MCF 10A (cell line): ENCODE measurements around the gene ROR1. TPM values are rescaled to one million over a fixed set of nuclear protein-coding genes. Genes with fewer than 3 reads are reported as not detected.

Experiments used
- BruUV-seq: library from RNA; stranded (reverse); fragments of 400-500 nt; replicated peaks from 2 replicates; lab custom pipeline; 2021; lab: Mats Ljungman, UMichigan
- CTCF ChIA-PET: fragments of 300-600 bp; sonication (Branson Sonifier 250); formaldehyde crosslinking; extraction: SDS; loops from one replicate; lab custom pipeline; 2021; ENCODE audit warnings: antibody characterized with exemption, inconsistent platforms; lab: Yijun Ruan, JAX
- POLR2A ChIA-PET: fragments of 300-600, 350-650 bp; sonication (Branson Sonifier 250); formaldehyde crosslinking; extraction: SDS; loops from one replicate; lab custom pipeline; 2020; ENCODE audit warnings: antibody characterized with exemption, inconsistent platforms; lab: Yijun Ruan, JAX
- DNase-seq: peaks from one replicate; pipeline ENCODE4 v3.0.0-alpha.2; 2018; ENCODE audit not compliant: unreplicated experiment
- H3K27ac Mint-ChIP-seq: one replicate; pipeline ENCODE4 v1.8.0; 2022; ENCODE audit warnings: mild to moderate bottlenecking, low read depth, mixed read lengths; ENCODE audit not compliant: unreplicated experiment
- H3K27me3 Mint-ChIP-seq: one replicate; pipeline ENCODE4 v1.8.0; 2022; ENCODE audit warnings: mixed read lengths; ENCODE audit not compliant: insufficient read depth, unreplicated experiment
- H3K36me3 Mint-ChIP-seq: one replicate; pipeline ENCODE4 v1.8.0; 2022; ENCODE audit warnings: mild to moderate bottlenecking, moderate library complexity, mixed read lengths; ENCODE audit not compliant: insufficient read depth, unreplicated experiment
- H3K4me1 Mint-ChIP-seq: one replicate; pipeline ENCODE4 v1.8.0; 2022; ENCODE audit warnings: mixed read lengths; ENCODE audit not compliant: insufficient read depth, unreplicated experiment
- H3K4me3 Mint-ChIP-seq: one replicate; pipeline ENCODE4 v1.8.0; 2022; ENCODE audit warnings: mild to moderate bottlenecking, moderate library complexity, mixed read lengths; ENCODE audit not compliant: unreplicated experiment
- H3K9me3 Mint-ChIP-seq: one replicate; pipeline ENCODE4 v1.8.0; 2022; ENCODE audit warnings: mixed read lengths; ENCODE audit not compliant: unreplicated experiment
- intact Hi-C: fragments of 100-400 bp; cut with micrococcal nuclease; formaldehyde crosslinking; loops from 2 replicates; pipeline ENCODE4 v1.14.1; 2022
- total RNA-seq: library from RNA; stranded (reverse); gene quantifications from 2 replicates; pipeline ENCODE4 v1.2.3, GENCODE V29; 2022
- TF ChIP-seq, protein P1 (sequence below): fragments of 200-600 bp; IDR thresholded peaks from one replicate; pipeline ENCODE4 v1.8.0; 2022; ENCODE audit warnings: antibody characterized with exemption, mild to moderate bottlenecking; ENCODE audit not compliant: unreplicated experiment

ROR1 gene
- total RNA-seq, 1 experiment from 2014 or later = 4.6 TPM

DNA sequence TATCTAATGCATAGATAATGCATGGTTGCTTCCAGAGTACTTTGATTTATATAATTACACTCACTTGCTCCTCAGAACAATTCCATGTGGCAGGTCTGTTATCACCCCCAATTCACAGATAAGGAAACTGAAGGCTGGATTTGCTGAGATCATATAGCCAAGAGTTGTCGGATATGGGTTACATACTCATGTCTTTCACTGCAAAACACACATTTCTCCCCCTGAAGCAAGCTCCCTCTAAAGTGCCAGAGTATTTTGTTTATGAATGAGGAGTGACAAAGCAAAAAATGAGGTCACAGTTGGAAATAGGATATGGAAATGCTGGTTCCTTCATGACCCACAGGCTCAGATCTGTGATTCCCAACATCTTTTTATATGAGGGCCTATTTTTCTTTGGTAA lies 134.2 kb downstream of the ROR1 start:
- no peaks in the 10 kb centered on the region for H3K27me3 Mint-ChIP-seq
- H3K4me3 Mint-ChIP-seq = no peak overlapping the region
- no peak for DNase-seq
- ChIA-PET POLR2A (interaction anchor here (1.0 kb wide), 1 partner anchor 15 kb away, joined by 3 read pairs; no protein-coding TSS in a partner anchor), CTCF (interaction anchor here (0.8 to 1.2 kb wide), 2 partner anchors 27 to 339 kb away, joined by 3 read pairs; no protein-coding TSS in a partner anchor)
- no TSS peak for BruUV-seq
- H3K9me3 Mint-ChIP-seq = no peaks in the 10 kb centered on the region
- H3K36me3 Mint-ChIP-seq = no peaks in the 10 kb centered on the region
- H3K27ac Mint-ChIP-seq = no peak overlapping the region
- intact Hi-C loops = no loop called here
- peaks cover under 1% of the 10 kb centered on the region for H3K4me1 Mint-ChIP-seq
- TF ChIP-seq, protein P1, sequence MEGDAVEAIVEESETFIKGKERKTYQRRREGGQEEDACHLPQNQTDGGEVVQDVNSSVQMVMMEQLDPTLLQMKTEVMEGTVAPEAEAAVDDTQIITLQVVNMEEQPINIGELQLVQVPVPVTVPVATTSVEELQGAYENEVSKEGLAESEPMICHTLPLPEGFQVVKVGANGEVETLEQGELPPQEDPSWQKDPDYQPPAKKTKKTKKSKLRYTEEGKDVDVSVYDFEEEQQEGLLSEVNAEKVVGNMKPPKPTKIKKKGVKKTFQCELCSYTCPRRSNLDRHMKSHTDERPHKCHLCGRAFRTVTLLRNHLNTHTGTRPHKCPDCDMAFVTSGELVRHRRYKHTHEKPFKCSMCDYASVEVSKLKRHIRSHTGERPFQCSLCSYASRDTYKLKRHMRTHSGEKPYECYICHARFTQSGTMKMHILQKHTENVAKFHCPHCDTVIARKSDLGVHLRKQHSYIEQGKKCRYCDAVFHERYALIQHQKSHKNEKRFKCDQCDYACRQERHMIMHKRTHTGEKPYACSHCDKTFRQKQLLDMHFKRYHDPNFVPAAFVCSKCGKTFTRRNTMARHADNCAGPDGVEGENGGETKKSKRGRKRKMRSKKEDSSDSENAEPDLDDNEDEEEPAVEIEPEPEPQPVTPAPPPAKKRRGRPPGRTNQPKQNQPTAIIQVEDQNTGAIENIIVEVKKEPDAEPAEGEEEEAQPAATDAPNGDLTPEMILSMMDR = no peak

GRCh38 chr1:63909526-63909925 lies 135.7 kb downstream of the ROR1 start:
- H3K27me3 Mint-ChIP-seq = no peaks in the 10 kb centered on the region
- TF ChIP-seq, protein P1 = no peak
- H3K36me3 Mint-ChIP-seq = no peaks in the 10 kb centered on the region
- no peak for DNase-seq
- ChIA-PET POLR2A (interaction anchor here (0.6 kb wide), 2 partner anchors 122 to 254 kb away, joined by 3 read pairs; no protein-coding TSS in a partner anchor), CTCF (interaction anchor here (0.7 to 1.2 kb wide), 4 partner anchors 11 to 228 kb away, joined by 3 to 4 read pairs (median 3); no protein-coding TSS in a partner anchor)
- no peak overlapping the region for H3K27ac Mint-ChIP-seq
- H3K4me1 Mint-ChIP-seq = no peaks in the 10 kb centered on the region
- no peak overlapping the region for H3K4me3 Mint-ChIP-seq
- intact Hi-C loops = no loop called here
- no peaks in the 10 kb centered on the region for H3K9me3 Mint-ChIP-seq
- no TSS peak for BruUV-seq

DNA sequence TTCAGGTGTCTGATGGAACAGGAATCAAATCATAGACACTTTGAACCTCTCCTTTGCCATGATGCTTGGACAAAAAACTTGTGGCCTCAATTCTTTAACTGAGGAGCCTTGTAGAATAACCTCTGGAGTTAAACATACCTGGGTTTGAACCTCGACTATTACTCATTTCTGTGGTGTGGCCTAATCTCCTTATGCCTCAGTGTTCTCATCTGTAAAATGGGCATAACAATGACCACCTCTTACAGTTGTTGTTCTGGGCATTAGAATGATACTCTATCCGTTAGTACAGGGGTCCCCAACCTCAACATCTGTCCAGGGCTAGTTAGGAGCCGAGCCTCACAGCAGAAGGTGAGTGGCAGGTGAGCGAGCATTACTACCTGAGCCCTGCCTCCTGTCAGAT lies 137.2 kb downstream of the ROR1 start:
- DNase-seq = no peak
- ChIA-PET POLR2A (no interaction called here), CTCF (no interaction called here)
- Mint-ChIP-seq H3K27ac (no peak overlapping the region), H3K36me3 (no peaks in the 10 kb centered on the region), H3K9me3 (no peaks in the 10 kb centered on the region), H3K27me3 (no peaks in the 10 kb centered on the region), H3K4me3 (no peak overlapping the region), H3K4me1 (no peaks in the 10 kb centered on the region)
- BruUV-seq = no TSS peak
- TF ChIP-seq, protein P1 = no peak
- intact Hi-C loops = no loop called here

DNA sequence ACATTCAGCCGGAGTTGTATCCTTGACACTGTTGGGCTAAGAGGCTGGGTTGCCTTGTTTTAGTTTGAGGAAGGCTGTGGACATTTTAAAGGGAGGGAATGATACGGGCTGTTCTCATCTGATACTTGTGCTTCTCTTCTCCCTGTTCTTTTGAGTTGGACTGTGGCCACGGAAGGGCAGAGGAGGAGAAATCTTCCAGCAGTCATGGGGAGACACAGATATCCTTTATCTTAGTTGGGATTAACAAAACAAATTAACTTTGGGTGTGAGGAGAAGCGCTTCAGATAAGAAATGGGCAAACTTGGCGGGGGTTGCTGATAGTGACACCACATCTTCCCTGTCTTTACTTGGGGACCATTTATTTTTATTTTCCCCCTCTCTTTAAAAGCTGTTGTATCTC lies 138.8 kb downstream of the ROR1 start:
- intact Hi-C loops = no loop called here
- no peaks in the 10 kb centered on the region for H3K4me1 Mint-ChIP-seq
- H3K4me3 Mint-ChIP-seq = no peak overlapping the region
- DNase-seq = no peak
- TF ChIP-seq, protein P1 = no peak
- no peak overlapping the region for H3K27ac Mint-ChIP-seq
- CTCF ChIA-PET = interaction anchor here (0.8 kb wide), 3 partner anchors 15 to 1556 kb away, joined by 3 to 6 read pairs (median 5); no protein-coding TSS in a partner anchor
- no peaks in the 10 kb centered on the region for H3K27me3 Mint-ChIP-seq
- POLR2A ChIA-PET = no interaction called here
- no TSS peak for BruUV-seq
- H3K9me3 Mint-ChIP-seq = no peaks in the 10 kb centered on the region
- no peaks in the 10 kb centered on the region for H3K36me3 Mint-ChIP-seq
